ENCODE measurements around the gene LCN12. TPM values are rescaled to one million over a fixed set of nuclear protein-coding genes. Genes with fewer than 3 reads are reported as not detected.

LCN12 gene
- polyA plus RNA-seq, 3 donors, result 0.29 TPM; not detected in 2

DNA sequence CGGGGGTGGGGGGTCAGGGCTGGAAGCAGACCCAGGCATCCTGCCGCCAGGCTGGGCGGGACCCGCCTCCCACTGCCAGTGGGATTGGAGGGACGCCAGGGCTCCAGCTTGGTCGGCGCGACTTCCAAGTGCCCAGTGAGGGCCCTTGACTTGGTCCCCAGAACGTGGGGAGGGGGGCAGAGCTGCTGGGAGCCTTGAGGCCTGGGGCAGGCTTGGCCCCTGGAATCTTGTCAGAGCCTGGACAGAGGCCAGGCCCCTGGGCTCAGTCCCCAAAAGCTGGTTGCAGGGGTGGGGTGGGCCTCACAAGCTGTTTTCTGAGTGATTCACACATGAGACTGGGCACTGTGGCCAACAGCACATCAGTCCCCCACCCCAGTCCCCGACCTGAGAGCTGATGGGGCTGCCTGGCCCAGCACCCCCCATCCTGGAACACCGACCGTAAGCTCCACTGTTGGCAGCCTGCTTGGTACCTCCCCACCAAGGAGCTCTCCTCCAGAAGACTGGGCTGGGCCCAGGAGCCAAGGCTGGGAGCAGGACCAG, 43.8 kb downstream of the LCN12 start:
- H3K4me2 ChIP-seq (replicated peaks; ENCODE audit: extremely low read depth, low read length, poor library complexity, severe bottlenecking), result peak overlapping the region; percentile 62
- H3K36me3 Mint-ChIP-seq, result peaks cover 10 to 12% of the 10 kb centered on the region in 2 donors
- peaks cover 23 to 52% (median 39%) of the 10 kb centered on the region in 3 donors for H3K27me3 Mint-ChIP-seq (ENCODE audit: low read depth in 3 of 3)
- H3K9ac ChIP-seq (ENCODE audit: insufficient read depth, low read length, poor library complexity, severe bottlenecking), result peak overlapping the region; percentile 32
- peaks cover 0 to 15% (median 0%) of the 10 kb centered on the region in 7 donors for H3K9me3 Mint-ChIP-seq
- no peak overlapping the region for H3K27ac ChIP-seq (ENCODE audit: low read depth in 1 of 2, low read length in 2 of 2)
- H3K4me1 ChIP-seq (ENCODE audit: control insufficient read depth in 1 of 2, insufficient read depth in 2 of 2, low read length in 2 of 2), result peaks cover 76 to 93% of the 10 kb centered on the region in 2 donors
- H3K9me3 ChIP-seq (replicated peaks in 1 of 2; ENCODE audit: control insufficient read depth in 1 of 2, insufficient read depth in 1 of 2, low read length in 2 of 2), result no peaks in the 10 kb centered on the region
- TF ChIP-seq, protein P1, sequence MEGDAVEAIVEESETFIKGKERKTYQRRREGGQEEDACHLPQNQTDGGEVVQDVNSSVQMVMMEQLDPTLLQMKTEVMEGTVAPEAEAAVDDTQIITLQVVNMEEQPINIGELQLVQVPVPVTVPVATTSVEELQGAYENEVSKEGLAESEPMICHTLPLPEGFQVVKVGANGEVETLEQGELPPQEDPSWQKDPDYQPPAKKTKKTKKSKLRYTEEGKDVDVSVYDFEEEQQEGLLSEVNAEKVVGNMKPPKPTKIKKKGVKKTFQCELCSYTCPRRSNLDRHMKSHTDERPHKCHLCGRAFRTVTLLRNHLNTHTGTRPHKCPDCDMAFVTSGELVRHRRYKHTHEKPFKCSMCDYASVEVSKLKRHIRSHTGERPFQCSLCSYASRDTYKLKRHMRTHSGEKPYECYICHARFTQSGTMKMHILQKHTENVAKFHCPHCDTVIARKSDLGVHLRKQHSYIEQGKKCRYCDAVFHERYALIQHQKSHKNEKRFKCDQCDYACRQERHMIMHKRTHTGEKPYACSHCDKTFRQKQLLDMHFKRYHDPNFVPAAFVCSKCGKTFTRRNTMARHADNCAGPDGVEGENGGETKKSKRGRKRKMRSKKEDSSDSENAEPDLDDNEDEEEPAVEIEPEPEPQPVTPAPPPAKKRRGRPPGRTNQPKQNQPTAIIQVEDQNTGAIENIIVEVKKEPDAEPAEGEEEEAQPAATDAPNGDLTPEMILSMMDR (IDR thresholded peaks at IDR 0.05), result no peak
- intact Hi-C loops (cut with micrococcal nuclease), result loop anchor here in 1 of 2 donors (5.0 kb wide), 1 partner anchor 36 kb away; the partner anchor contains the start of gene FUT7
- peak overlapping the region in 2 of 7 donors; percentile 20 to 31 for H3K27ac Mint-ChIP-seq
- 38% methylated on average over 6 of the region's 12 CpGs for WGBS (ENCODE audit: insufficient coverage)
- no peak overlapping the region for H2AFZ ChIP-seq (ENCODE audit: insufficient read depth, low read depth, low read length, poor library complexity, severe bottlenecking)
- peak overlapping the region in 1 of 2 donors; percentile 83 for H3K4me3 Mint-ChIP-seq
- peaks cover 0 to 41% of the 10 kb centered on the region in 2 donors for H3K27me3 ChIP-seq (ENCODE audit: control insufficient read depth in 2 of 2, insufficient read depth in 2 of 2, low read length in 2 of 2)
- H4K20me1 ChIP-seq (ENCODE audit: insufficient read depth, low read length), result peaks cover 30% of the 10 kb centered on the region
- DNase-seq, result no peak
- H3K79me2 ChIP-seq (ENCODE audit: insufficient read depth, low read length), result peaks cover 20% of the 10 kb centered on the region
- H3K4me3 ChIP-seq (replicated peaks in 1 of 3; ENCODE audit: low read depth in 2 of 3, low read length in 3 of 3), result peak overlapping the region in 1 of 3 experiments; percentile 49
- H3K4me1 Mint-ChIP-seq, result peaks cover 71% of the 10 kb centered on the region
- H3K36me3 ChIP-seq (replicated peaks in 1 of 2; ENCODE audit: control insufficient read depth in 1 of 2, insufficient read depth in 2 of 2, low read length in 2 of 2), result peaks cover 6 to 9% of the 10 kb centered on the region in 2 donors

DNA sequence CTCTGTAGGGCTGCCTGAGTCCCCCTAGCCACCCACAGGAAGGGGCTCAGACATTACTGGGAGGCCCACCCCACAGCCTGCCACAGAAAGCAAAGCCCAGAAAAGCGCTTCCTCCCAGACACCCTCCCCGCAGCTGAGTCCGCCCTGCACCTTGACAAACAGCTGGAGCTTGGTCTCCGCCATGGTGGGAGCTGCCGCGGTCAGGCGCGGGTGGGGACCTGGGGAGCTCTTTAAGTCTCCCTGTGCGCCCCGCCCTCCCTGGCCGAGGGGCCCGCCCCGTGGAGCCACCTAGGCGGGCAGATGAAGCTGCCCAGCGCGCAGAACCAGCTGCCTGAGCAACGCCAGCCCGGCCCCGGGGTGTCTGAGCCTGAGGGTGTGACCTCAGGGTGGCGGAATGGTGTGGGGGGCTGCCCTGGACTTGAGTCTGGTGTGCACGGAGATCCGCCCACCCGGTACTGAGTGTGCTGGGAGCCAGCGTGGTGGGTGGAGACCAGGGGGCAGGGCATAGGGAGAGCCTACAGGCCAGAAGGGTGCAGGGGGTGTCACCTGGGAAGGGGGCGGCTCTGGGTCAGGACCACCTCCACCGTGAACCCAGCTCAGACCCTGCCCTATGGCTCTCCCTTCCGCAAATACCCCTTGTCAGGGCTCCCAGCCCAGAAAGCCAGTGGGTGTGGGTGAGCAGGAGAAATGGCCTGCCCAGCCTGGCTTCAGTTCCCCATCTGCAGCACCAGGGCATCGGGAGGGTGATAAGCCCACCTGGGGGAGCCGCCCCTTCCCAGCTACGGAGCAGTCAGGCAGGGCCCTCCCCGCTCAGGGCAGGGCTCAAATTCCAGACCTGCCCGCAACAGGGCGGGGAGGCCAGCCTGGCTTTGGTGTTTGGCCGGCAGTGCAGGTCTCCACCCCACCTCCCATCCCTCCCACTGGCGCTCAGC, 44.6 kb downstream of the LCN12 start, which contains the start of gene CLIC3:
CLIC3 (minus strand) TSS at position 208 of the 932 bp plus-strand sequence; CDS start at position 183, 25 bp downstream.
- peak within 1 kb of the TSS; percentile 62 for H3K4me2 ChIP-seq (replicated peaks; ENCODE audit: extremely low read depth, low read length, poor library complexity, severe bottlenecking)
- H3K9me3 ChIP-seq (replicated peaks in 1 of 2; ENCODE audit: control insufficient read depth in 1 of 2, insufficient read depth in 1 of 2, low read length in 2 of 2), result no peaks in the 10 kb centered on the region
- H3K4me3 Mint-ChIP-seq, result peak within 1 kb of the TSS; percentile 37 to 83
- H3K9ac ChIP-seq (ENCODE audit: insufficient read depth, low read length, poor library complexity, severe bottlenecking), result peak within 1 kb of the TSS; percentile 32
- intact Hi-C loops (cut with micrococcal nuclease), result loop anchor here in 1 of 2 donors (5.0 kb wide), 1 partner anchor 36 kb away; the partner anchor contains the start of gene FUT7
- whole genome bisulfite sequencing (ENCODE audit: insufficient coverage), result 5% methylated on average over 27 of the region's 35 CpGs
- peaks cover 76 to 93% of the 10 kb centered on the region in 2 donors for H3K4me1 ChIP-seq (ENCODE audit: control insufficient read depth in 1 of 2, insufficient read depth in 2 of 2, low read length in 2 of 2)
- TF ChIP-seq, protein P1 (IDR thresholded peaks at IDR 0.05), result no peak
- H2AFZ ChIP-seq (ENCODE audit: insufficient read depth, low read depth, low read length, poor library complexity, severe bottlenecking), result peak within 1 kb of the TSS; percentile 43
- DNase-seq, result no peak
- H3K79me2 ChIP-seq (ENCODE audit: insufficient read depth, low read length), result peaks cover 20% of the 10 kb centered on the region
- no peak within 1 kb of the TSS for H3K27ac ChIP-seq (ENCODE audit: low read depth in 1 of 2, low read length in 2 of 2)
- H4K20me1 ChIP-seq (ENCODE audit: insufficient read depth, low read length), result peaks cover 30% of the 10 kb centered on the region
- H3K9me3 Mint-ChIP-seq, result peaks cover 0 to 8% (median 0%) of the 10 kb centered on the region in 7 donors
- H3K27ac Mint-ChIP-seq, result peak within 1 kb of the TSS in 2 of 7 donors; percentile 20 to 31
- peaks cover 10 to 12% of the 10 kb centered on the region in 2 donors for H3K36me3 Mint-ChIP-seq
- peaks cover 70% of the 10 kb centered on the region for H3K4me1 Mint-ChIP-seq
- peaks cover 0 to 41% of the 10 kb centered on the region in 2 donors for H3K27me3 ChIP-seq (ENCODE audit: control insufficient read depth in 2 of 2, insufficient read depth in 2 of 2, low read length in 2 of 2)
- H3K36me3 ChIP-seq (replicated peaks in 1 of 2; ENCODE audit: control insufficient read depth in 1 of 2, insufficient read depth in 2 of 2, low read length in 2 of 2), result peaks cover 6 to 9% of the 10 kb centered on the region in 2 donors
- H3K4me3 ChIP-seq (replicated peaks in 1 of 3; ENCODE audit: low read depth in 2 of 3, low read length in 3 of 3), result peak within 1 kb of the TSS in 1 of 3 experiments; percentile 49
- H3K27me3 Mint-ChIP-seq (ENCODE audit: low read depth in 3 of 3), result peaks cover 23 to 50% (median 39%) of the 10 kb centered on the region in 3 donors
